AG09309 (cell line): ENCODE measurements around the gene OR9Q2.
"Not testable (repeated sequence)": the region's sequence is repeated elsewhere in the genome, so short reads cannot be mapped to it uniquely, and the experiment has no call there.

Experiments
- DNase-seq: peaks from one replicate; pipeline ENCODE4 v3.0.0-alpha.2; 2010; ENCODE audit warnings: low read depth
- H3K4me3 ChIP-seq: 2 replicates; pipeline ENCODE4 v1.5.1; 2011; ENCODE audit warnings: mild to moderate bottlenecking, low read depth, low read length, moderate library complexity; ENCODE audit not compliant: control insufficient read depth
- TF ChIP-seq, protein P1 (sequence below): IDR thresholded peaks from 2 replicates; pipeline ENCODE4 v1.5.1; 2011; ENCODE audit warnings: mild to moderate bottlenecking, low read depth, low read length, inconsistent platforms; ENCODE audit not compliant: insufficient read depth, control insufficient read depth; ENCODE audit errors: missing control alignments

OR9Q2 gene

DNA sequence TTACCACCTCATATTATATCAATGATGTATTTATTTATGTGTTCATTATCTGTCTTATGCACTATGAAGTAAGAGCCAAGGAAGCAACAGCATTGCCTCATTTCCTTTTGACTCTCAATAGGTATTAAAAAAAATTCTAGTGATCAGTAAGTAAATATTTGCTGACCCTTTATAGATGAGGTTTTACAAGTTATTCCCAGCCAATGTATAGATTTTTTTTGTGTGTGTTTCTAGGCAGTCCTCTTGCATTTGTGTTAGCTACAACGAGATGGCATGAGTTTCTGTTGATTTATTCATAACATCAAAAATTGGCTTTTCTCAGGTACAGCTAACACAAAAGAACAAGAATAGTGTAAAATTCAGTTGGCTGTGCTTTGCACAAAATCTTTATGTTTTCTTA lies 10.4 kb downstream of the OR9Q2 start:
- H3K4me3 ChIP-seq: no peak overlapping the region
- TF ChIP-seq, protein P1, sequence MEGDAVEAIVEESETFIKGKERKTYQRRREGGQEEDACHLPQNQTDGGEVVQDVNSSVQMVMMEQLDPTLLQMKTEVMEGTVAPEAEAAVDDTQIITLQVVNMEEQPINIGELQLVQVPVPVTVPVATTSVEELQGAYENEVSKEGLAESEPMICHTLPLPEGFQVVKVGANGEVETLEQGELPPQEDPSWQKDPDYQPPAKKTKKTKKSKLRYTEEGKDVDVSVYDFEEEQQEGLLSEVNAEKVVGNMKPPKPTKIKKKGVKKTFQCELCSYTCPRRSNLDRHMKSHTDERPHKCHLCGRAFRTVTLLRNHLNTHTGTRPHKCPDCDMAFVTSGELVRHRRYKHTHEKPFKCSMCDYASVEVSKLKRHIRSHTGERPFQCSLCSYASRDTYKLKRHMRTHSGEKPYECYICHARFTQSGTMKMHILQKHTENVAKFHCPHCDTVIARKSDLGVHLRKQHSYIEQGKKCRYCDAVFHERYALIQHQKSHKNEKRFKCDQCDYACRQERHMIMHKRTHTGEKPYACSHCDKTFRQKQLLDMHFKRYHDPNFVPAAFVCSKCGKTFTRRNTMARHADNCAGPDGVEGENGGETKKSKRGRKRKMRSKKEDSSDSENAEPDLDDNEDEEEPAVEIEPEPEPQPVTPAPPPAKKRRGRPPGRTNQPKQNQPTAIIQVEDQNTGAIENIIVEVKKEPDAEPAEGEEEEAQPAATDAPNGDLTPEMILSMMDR: no peak
- no peak for DNase-seq

DNA sequence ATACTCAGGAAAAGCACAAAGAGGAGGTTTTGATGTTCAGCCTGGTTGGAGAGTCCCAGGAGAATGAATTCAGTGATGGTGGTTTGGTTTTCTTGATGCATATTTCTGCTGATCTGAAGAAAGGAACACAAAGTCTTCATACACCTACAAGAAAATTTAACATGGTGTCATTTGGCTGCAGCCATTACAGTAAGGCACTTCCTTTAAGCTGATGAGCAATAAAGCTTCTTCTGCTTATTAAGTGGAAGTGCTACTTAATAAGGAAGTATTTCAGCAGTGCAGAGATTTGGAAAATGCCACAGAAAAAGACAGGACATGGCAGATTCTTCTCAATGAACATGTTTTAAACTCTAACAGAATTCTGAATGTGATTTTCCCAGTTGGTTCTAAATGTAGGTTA lies 15.2 kb downstream of the OR9Q2 start, which contains the start of gene OR1S2:
OR1S2 (minus strand) TSS at position 101 of the 400 bp plus-strand sequence; CDS start at position 101, 0 bp downstream.
- no peak for DNase-seq
- TF ChIP-seq, protein P1: no peak
- H3K4me3 ChIP-seq: no peak within 1 kb of the TSS

DNA sequence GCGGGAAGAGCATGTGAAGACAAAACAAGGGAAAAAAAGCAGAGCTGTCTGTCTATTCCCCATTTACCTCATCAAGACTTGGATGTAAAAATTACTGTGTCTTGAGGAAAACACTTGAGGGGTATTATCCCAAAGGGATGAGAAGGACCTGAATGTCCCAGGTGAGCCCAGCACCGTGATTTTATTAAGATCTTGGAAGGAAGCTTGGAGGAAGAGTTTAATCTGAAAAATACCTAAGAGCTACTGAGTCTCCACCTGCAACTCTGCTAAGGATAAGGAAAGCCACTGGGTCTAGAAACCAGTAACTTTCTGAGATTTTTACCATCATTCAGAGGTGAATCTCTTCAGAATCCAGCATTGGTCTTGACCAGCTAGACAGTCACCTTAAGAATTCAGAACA lies 23.6 kb downstream of the OR9Q2 start, which contains the start of gene OR1S1:
OR1S1 (plus strand) TSS at position 301 of the 400 bp plus-strand sequence.
- not testable (repeated sequence) for H3K4me3 ChIP-seq, DNase-seq

DNA sequence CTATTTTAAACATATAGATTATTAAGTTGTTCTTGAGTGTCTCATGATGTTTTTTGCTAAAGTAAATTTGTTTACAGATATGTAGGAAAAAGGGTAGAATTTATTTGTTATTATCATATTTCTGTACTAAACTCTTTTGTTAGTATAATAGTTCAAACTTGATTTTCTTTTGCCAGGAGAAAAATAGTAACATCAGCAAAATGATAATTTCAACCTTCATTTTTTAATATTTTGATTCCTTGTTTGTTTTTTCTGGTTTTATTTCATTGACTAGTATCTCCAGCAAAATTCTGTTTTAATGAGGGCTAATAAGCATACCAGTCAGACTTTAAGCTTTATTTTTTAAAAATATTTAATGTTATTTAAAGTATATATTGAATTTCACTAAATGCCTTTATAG lies 27.6 kb downstream of the OR9Q2 start:
- DNase-seq: no peak
- TF ChIP-seq, protein P1: no peak
- H3K4me3 ChIP-seq: no peak overlapping the region

DNA sequence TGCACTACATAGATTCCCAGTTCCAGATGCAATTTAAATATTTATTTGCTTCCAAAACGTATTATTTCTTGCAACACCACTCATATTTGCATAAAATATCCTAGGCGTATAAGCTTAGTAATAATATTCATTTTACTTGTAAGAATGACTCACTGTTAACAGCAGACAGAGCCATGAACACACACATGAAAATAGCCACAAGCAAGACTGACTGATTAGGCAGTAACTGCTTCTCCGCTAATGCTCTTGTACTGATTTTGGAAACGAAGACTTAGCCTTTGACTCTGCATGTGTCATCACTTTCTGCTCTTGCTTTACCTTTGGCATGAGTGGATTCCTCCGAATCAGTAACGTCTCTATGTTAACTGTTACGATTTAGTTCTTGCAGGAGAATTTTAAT lies 33.9 kb downstream of the OR9Q2 start:
- no peak for DNase-seq
- TF ChIP-seq, protein P1: no peak
- H3K4me3 ChIP-seq: no peak overlapping the region

DNA sequence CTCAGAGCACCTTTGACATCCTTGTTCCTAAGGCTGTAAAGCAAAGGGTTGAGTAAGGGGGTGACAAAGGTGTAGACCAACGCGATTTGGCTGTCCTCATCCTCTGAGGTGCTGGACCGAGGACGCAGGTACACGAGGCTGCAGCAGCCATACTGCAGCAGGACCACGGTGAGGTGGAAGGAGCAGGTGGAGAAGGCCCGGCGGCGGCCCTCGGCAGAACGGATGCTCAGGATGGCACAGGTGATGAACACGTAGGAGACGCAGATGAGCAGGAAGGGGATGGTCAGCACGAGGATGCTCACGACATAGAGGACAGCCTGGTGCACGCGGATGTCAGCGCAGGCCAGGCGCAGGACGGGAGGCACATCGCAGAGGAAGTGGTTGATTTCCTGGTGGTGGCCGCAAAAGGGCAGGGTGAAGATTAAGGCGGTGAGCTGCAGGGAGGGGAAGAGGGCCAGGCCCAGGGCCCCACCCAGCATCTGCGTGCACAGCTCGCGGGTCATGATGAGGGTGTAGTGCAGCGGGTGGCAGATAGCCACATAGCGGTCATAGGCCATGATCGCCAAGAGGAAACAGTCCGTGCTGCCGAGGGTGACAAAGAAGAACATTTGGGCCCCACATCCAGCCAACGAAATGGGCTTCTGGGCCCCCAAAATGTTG lies 39.2 kb downstream of the OR9Q2 start:
- TF ChIP-seq, protein P1: no peak
- DNase-seq: no peak
- no peak overlapping the region for H3K4me3 ChIP-seq
